ENCODE data around the gene KLK14. TPM values are rescaled to one million over a fixed set of nuclear protein-coding genes. Genes with fewer than 3 reads are reported as not detected.

Gene KLK14
- polyA plus RNA-seq, 2 of the 4 experiments (the other 2 are of a cell fraction): 0.14 to 0.44 TPM

- FAIRE-seq (no peak), DNase-seq (ENCODE audit: low read depth in 1 of 2, low spot score in 1 of 2) (no peak), ATAC-seq (no peak)
- Histone ChIP-seq H3K4me3 (no peak overlapping the region), H3K27ac (no peak overlapping the region), H3K4me1 (no peaks in the 10 kb centered on the region), H3K9me3 (no peaks in the 10 kb centered on the region), H3K4me2 (no peak overlapping the region)
- TF ChIP-seq HOXB13 (CRISPR knock-in tag; IDR thresholded peaks at IDR 0.05; ENCODE audit: low read depth) (no peak), HOXB5 (CRISPR knock-in tag; IDR thresholded peaks at IDR 0.05) (no peak), RNF2 (IDR thresholded peaks at IDR 0.05; ENCODE audit: borderline replicate concordance, low read depth) (no peak), ESRRA (IDR thresholded peaks at IDR 0.05; ENCODE audit: borderline replicate concordance, low read length) (no peak)
- WGBS (ENCODE audit: missing lambda C conversion rate): 63% methylated on average over 10 of the region's 10 CpGs
- ChIA-PET POLR2A (no interaction called here), CTCF (interaction anchor here (0.7 to 9.7 kb wide), 3 partner anchors 11 to 71 kb away, joined by 3 to 147 read pairs (median 5); partner anchors contain the start of gene KLK10)
These were observed 8.4 kb upstream of the KLK14 start for GRCh38 chr19:51091126-51091525.

- no peak for ATAC-seq
- WGBS (ENCODE audit: missing lambda C conversion rate): 62% methylated on average over 8 of the region's 8 CpGs
- no peaks in the 10 kb centered on the region for H3K4me1 ChIP-seq
- no peak for DNase-seq (ENCODE audit: low read depth in 1 of 2, low spot score in 1 of 2)
- no peak for TF ChIP-seq RARB (CRISPR knock-in tag; IDR thresholded peaks at IDR 0.05)
- TF ChIP-seq EP300 (IDR thresholded peaks at IDR 0.05): no peak
- no peak for TF ChIP-seq E2F6 (IDR thresholded peaks at IDR 0.05; ENCODE audit: borderline replicate concordance, low read depth)
- TF ChIP-seq ZC3H11A (IDR thresholded peaks at IDR 0.05): no peak
- TF ChIP-seq RAD21 (conservative IDR thresholded peaks at IDR 0.05 in 1 of 2, IDR thresholded peaks at IDR 0.05 in 1 of 2): no peak
- TF ChIP-seq HOXB5 (CRISPR knock-in tag; IDR thresholded peaks at IDR 0.05): no peak
- TF ChIP-seq TFCP2L1 (CRISPR knock-in tag; IDR thresholded peaks at IDR 0.05): no peak
- TF ChIP-seq ZFP36 (IDR thresholded peaks at IDR 0.05; ENCODE audit: borderline replicate concordance, partially characterized antibody): no peak
- TF ChIP-seq EHF (CRISPR knock-in tag; IDR thresholded peaks at IDR 0.05): no peak
- no peak for TF ChIP-seq POLR2A (IDR thresholded peaks at IDR 0.05; ENCODE audit: low read length)
- TF ChIP-seq CHD4 (IDR thresholded peaks at IDR 0.05; ENCODE audit: borderline replicate concordance): no peak
- TF ChIP-seq ZSCAN20 (CRISPR knock-in tag; IDR thresholded peaks at IDR 0.05): no peak
- no peak for TF ChIP-seq HES2 (IDR thresholded peaks at IDR 0.05)
- no peak for TF ChIP-seq POLR2AphosphoS2 (conservative IDR thresholded peaks at IDR 0.05; ENCODE audit: low read length)
- no peak for TF ChIP-seq USF2 (IDR thresholded peaks at IDR 0.05)
- no peak for TF ChIP-seq ATOH8 (CRISPR knock-in tag; IDR thresholded peaks at IDR 0.05; ENCODE audit: low read depth)
- TF ChIP-seq HMGXB4 (CRISPR knock-in tag; IDR thresholded peaks at IDR 0.05; ENCODE audit: borderline replicate concordance): no peak
- TF ChIP-seq FOXS1 (CRISPR knock-in tag; IDR thresholded peaks at IDR 0.05): no peak
- no peak for TF ChIP-seq RFX5 (IDR thresholded peaks at IDR 0.05)
- H3K4me3 ChIP-seq: no peak overlapping the region
- no peak for FAIRE-seq
- H3K4me2 ChIP-seq: no peak overlapping the region
- ChIA-PET CTCF (interaction anchor here (0.7 to 9.7 kb wide), 3 partner anchors 10 to 71 kb away, joined by 3 to 147 read pairs (median 5); partner anchors contain the start of gene KLK10), POLR2A (no interaction called here)
- no peak overlapping the region for H3K27ac ChIP-seq
- H3K9me3 ChIP-seq: no peaks in the 10 kb centered on the region
These were observed 7.8 kb upstream of the KLK14 start for GRCh38 chr19:51090471-51090870.

Measured in A549 (cell line).